Choroid plexus epithelial cell (primary cell): ENCODE measurements around the gene SPEG.
A peak's percentile ranks its signal among the peaks of the same experiment; 100 is the strongest.

Experiments
- DNase-seq: peaks from one replicate; pipeline ENCODE4 v3.0.0-alpha.2; 2010; ENCODE audit warnings: low read depth
- H3K4me3 ChIP-seq: 2 replicates; pipeline ENCODE4 v1.5.1; 2011; ENCODE audit warnings: low read depth, mild to moderate bottlenecking, control low read depth, low read length, moderate library complexity
- CTCF ChIP-seq: conservative IDR thresholded peaks from 2 replicates; pipeline ENCODE4 v1.5.1; 2011; ENCODE audit warnings: low read depth, mild to moderate bottlenecking, control low read depth, inconsistent platforms, low read length, moderate library complexity

Gene SPEG

GRCh38 chr2:219430633-219431615, 3.7 kb upstream of the SPEG start:
- DNase-seq = peak; percentile 31
- H3K4me3 ChIP-seq = no peak overlapping the region
- TF ChIP-seq CTCF = peak; percentile 27

DNA sequence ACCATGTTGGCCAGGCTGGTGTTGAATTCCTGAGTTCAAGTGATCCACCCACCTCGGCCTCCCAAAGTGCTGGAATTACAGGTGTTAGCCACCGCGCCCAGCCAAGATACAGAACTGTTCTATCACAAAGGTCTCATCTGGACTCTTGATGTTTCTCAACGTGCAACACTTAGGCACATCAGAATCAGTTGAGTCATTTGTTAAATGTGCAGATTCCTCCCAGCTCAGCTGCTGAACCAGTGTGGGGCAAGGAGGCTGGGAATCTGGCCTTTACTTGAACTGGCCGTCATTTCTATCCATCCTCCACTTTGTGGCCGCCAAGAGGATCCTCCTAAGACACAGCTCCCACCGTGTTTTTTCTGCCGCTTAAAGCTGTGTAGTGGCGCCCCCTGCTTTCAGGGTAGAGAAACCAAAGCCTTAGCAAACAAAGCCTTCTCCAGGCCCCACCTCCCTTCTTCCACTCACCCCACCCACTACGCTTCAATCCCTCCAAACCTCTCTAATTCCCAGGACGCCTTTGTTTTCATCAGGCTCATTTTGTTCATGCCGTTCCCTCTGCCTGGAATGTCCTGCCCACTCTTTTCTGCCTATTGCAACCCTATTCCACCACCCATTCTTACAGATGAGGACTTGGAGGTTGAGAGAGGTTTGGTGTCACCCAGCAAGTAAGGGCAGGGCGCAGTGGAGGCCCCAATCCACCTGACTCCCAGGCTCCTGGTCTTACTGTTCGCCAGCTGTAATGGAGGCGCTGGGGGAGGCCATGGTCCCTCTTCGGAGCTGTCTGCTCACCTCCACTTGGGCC, 776 bp upstream of the SPEG start:
- peak; percentile 86 for DNase-seq
- TF ChIP-seq CTCF = peak; percentile 75
- H3K4me3 ChIP-seq = no peak overlapping the region

DNA sequence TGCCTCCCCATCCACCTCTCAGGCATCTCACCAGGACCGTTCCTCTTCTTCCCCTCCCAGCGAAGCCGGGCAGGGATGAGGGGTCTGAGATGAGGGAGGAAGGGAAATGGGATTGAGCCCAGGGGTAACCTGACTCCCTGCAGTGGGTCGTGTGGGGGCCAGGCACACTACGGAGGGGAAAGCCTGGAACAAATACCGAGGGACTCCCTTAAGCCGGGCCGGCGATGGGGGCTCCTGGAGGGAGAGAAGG, 250 bp upstream of the SPEG start:
- no peak for DNase-seq
- no peak for TF ChIP-seq CTCF
- H3K4me3 ChIP-seq = no peak overlapping the region

- no peak for DNase-seq
- TF ChIP-seq CTCF = no peak
These were observed 1.1 kb downstream of the SPEG start for GRCh38 chr2:219435701-219436100.

GRCh38 chr2:219436491-219436890, 1.8 kb downstream of the SPEG start:
- TF ChIP-seq CTCF = no peak
- DNase-seq = no peak
- no peak overlapping the region for H3K4me3 ChIP-seq

More at GRCh38 chr2:219435701-219436100, 1.1 kb downstream of the SPEG start:
- H3K4me3 ChIP-seq = no peak overlapping the region

DNA sequence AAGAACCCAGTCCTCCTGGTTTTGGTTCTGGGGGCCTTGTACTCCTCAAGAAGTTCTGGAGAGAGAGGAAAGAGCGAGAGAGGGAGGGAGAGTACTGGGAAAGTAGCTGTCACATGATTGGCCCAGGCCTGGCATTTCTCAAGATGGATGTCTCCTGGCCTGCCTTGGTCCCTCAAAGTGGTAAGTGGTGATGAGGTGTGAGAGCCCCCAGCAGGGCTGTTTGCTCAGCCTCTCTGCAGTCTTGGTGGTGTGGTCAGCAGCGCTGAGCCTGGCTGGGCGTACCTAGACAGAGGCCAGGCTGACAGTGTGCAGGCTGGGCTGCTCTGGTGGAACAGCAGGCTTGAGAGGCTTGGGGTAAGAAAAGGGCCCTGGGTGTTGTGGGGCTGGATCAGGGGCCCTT, 2.5 kb downstream of the SPEG start:
- no peak for TF ChIP-seq CTCF
- H3K4me3 ChIP-seq = no peak overlapping the region
- no peak for DNase-seq
